Activated T-cell treated with anti-CD3 and anti-CD28 coated beads for 24 hours (primary cell): ENCODE measurements around the gene PARVG.

Experiments
- DNase-seq: peaks from one replicate; pipeline ENCODE4 v3.0.0-alpha.2; 2020; ENCODE audit warnings: low read depth

Gene PARVG

GRCh38 chr22:44181033-44181911 lies 547 bp downstream of the PARVG start:
- DNase-seq: peak; percentile 41

DNA sequence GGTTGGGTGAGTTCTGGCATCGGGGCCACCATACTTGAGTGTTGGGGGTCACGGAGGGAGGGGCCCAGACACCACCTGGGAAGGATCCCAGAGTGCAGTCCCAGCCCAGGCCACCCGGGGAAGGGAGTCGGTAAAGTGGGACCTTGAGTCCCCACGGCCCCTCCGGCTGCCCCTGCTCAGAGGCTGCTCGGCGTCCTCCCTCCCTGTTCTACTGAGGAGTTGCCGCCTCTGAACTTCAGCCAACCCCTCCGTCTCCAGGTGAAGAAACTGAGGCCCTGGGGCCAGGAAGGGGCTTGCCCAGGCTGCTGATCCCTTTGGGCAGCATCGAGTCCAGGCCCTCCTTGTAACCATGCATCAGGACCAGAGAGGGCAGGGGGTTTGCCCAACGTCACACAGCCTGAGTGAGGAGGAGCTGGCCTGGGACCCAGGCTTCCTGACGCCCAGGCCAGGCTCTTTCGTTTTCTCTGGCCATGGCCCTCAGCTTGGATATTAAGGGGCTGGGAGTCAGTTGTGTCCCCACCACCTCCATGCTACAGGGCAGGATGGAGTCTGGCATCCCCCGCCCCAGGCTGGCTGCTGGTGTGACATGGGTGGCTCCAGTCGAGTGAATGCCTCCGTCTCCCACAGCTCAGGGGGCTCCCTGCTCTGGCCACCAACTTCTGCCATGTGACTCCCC lies 1.3 kb downstream of the PARVG start:
- no peak for DNase-seq

DNA sequence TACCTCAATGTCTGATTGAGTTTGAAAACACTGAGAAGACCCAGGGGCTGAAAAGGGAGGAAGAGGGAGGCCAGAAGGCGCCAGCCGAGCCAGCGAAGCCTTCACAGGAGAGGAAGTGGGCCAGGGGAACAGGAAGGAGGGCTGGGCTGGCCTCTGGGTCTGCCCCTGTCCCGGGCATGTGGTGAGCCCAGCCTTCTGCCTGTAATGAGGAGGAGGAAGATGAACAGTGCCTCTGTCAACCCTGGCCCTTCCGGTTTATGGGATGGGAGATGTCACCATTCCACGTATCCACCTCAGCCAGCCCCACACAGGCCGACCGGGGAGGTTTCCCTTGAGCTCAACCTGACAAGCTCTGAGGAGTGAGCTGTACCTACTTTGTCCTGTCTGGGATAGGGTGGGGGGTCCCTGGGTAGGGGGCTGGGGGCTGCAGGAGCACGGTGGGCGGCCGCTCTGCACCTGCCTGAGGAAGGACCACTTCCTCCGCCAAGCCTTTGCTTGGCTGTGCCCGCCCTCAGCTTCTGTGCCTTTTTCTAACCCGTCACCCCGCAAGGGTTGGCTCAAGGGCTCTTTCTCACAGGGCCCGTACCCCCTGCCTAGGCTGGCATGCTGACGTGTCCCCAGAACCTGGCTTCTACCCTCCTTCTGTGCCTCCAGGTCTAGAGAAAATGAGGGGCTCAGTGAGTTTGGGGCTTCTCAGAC lies 2.0 kb downstream of the PARVG start:
- DNase-seq: peak; percentile 14

DNA sequence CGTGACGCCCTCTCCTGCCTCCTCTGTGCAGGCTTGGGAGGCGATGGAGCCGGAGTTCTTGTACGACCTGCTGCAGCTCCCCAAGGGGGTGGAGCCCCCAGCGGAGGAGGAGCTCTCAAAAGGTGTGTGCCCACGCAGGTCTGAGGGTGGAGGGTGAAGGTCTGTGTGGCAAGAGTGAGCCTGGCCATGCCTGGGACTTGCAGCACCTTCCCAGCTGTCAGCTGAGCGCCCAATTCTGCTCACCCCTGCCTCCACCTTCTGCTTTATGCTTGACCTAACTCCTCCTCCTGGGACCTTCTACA lies 2.5 kb downstream of the PARVG start:
- DNase-seq: no peak

- no peak for DNase-seq
Observed at GRCh38 chr22:44184006-44184405, 3.3 kb downstream of the PARVG start.

DNA sequence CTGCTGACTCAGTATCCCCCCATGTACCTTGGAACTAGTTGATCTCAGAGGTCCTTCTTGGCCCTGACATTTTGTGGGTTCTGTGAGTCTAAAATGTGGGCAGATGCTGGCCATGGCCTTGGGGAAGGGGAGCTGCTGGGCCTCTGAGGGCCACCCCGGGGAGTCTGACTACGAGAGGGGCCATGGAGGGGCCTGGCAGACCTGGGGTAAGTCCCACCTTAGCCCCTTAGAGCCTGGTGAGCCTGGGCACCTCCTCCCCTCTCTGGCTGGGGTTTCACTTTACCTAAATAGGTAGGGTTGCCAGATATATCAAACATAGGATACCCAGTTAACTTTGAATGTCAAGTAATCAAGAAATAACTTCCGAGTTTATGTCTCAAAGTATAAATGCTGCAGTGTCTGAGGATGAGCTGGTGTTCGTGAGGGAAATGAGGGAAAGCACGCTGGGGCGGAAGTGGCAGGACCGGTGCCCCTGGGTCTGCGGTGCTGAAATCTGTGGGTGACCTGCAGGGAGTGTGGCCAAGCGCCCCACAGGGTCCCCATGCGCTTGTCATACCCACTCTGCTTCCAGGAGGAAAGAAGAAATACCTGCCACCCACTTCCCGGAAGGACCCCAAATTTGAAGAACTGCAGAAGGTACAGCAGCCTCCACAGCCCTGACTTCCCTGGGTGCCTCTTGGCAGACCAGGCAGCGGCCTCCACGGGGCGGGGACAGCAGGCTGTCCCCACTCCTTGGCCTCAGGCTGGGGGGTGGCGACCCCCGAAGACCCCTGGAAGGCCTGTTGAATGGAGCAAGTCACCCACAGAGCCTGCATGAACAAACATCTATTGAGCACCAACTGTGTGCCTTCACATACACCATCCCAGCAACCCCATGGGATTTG lies 4.8 kb downstream of the PARVG start:
- DNase-seq: no peak

DNA sequence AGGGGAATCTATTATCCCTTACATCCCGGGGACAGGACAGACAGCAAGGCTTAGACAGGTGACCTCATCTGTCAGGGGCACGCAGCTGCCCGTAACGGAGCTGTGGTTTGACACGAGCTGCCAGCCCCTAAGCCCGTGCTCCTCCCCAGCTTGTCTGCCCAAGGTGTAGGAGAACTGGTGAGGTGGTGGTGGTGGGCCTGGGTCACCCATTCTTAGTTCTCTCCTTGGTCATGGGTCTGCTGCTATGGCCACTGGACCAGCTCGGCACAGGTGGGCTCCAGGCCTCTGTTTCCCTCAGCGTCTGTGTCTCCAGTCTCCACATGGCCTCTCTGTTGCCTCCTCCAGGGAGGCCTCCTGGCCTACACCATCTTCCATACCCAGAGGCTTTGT lies 5.4 kb downstream of the PARVG start:
- DNase-seq: no peak

- DNase-seq: no peak
Observed at GRCh38 chr22:44186737-44187136, 6.0 kb downstream of the PARVG start.

DNA sequence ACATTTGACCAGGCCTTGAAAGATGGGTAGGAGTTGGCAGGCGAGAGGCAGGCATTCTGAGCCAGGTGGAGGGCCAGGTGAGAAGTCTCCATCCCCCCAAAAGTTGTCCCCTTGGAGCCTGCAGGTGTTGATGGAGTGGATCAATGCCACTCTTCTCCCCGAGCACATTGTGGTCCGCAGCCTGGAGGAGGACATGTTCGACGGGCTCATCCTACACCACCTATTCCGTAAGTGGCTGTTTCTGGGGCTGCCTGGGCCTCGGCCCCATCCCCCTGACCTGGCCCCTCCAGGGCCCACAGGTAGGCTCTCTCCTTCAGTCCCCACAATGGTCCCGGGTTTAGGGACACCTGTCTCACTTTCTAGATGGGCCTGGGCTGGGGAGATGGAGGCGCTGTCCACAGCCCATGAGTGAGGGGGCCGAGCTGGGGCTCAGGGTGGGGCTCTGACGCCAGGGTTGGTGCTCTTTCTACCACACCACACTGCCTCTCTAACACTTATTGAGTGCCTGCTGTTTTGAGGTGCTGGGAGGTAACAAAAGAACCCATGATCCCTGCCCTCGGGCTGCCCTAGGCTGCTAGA lies 7.0 kb downstream of the PARVG start:
- no peak for DNase-seq

DNA sequence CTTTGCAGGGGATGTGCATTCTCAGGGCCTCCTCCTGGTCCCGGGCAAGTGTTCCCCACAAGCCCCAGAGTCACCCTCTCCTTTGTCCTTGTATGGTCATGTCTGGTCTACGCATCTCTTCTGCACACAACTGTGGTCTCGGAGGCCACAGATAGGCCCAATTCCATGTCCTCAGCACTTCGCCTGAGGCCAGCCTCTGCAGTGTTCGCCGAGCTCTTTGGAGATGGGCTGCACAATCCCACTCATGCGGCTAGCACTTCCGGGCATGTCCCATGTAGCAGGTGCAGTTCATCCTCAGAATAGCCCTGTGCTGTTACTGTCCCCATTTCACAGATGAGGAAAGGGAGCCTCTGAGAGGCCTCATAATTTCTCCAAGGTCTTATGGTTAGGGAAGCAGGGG lies 7.6 kb downstream of the PARVG start:
- DNase-seq: no peak

DNA sequence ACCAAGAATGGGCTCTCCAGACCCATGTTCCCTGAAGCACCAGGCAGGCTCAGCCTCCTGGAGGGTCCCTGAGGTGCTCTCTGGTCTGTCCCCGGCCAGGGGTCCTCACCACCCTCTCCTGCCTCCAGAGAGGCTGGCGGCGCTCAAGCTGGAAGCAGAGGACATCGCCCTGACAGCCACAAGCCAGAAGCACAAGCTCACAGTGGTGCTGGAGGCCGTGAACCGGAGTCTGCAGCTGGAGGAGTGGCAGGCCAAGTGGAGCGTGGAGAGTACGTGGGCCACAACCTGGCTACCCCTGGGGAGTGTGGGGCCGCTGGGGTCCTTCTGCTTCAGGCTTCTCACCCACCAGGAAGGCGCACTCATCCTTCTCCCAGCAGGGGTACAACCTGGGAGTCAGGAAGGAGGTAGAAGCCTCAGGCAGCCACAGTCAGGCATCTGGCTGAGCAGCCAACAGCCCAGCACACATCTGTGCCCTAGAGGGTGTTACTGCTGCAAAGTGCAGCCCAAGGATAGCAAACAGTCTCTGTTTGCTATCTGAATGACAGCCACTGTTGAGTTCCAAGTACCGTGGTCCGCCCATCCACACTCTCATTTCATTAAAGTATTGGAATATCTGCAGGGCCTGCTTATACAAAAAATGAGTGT lies 8.4 kb downstream of the PARVG start:
- DNase-seq: no peak

GRCh38 chr22:44190381-44190976 lies 9.8 kb downstream of the PARVG start:
- no peak for DNase-seq

DNA sequence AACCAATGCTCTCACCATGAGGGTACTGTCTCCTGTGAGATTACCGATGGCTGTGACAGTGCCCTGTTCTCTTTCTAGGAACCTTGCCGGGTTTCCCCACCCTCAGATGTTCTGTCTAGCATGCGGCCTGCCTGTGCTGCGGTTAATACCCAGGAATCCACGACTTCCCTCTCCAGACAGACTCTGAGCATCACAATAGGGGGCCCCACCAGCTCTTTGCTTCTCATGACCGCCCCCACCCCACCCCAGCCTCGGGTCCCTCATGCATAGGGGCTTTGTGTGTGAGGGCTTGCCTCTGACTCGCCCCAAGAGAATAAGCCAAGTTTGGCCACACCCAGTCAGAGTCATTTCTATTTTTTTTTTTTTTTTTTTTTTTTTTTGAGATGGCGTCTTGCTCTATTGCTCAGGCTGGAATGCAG lies 10.3 kb downstream of the PARVG start:
- DNase-seq: peak; percentile 23

GRCh38 chr22:44192098-44192815 lies 11.5 kb downstream of the PARVG start:
- no peak for DNase-seq

- no peak for DNase-seq
Observed at GRCh38 chr22:44192816-44193534, 12.2 kb downstream of the PARVG start.

DNA sequence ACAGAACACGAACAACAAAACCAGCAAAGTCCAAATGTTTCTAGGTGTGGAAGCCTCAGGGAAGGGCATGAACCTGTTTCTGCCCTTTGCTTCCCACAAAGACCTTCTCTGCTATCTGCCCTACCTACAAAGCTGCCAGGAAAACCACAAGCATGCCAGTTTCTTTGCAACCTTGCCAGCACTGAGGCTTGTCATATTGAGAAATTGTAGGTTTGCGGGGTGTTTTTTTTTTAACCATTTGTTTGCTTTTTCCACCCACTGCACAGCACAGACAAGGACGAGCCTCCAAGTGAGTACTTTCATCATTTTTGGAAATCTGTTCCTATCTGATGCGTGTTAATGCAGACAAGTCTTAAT lies 12.8 kb downstream of the PARVG start:
- no peak for DNase-seq

- DNase-seq: no peak
Observed at GRCh38 chr22:44194569-44194968, 13.8 kb downstream of the PARVG start.

GRCh38 chr22:44195189-44195871 lies 14.6 kb downstream of the PARVG start:
- no peak for DNase-seq

DNA sequence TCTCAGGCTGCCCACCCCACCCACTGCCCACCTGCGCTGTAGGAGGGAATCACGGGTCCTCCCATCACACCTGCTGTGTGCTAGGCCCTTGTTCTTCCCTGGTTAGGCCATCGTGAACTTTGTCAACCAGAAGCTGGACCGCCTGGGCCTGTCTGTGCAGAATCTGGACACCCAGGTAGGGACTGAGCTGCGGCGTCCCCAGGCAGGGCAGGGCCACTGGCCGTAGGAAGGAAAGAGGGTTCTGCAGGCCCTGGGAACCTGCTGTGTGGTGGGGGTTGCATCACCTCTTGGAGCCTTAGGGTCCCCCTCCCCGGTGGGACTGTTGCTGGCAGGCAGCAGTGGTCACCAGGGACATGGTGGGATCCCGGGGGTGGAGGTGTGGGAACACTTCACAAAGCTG lies 15.5 kb downstream of the PARVG start:
- DNase-seq: no peak
